GM18861 (cell line): Measurements from ENCODE around the gene NT5C2.
"Not testable (repeated sequence)": the region's sequence is repeated elsewhere in the genome, so short reads cannot be mapped to it uniquely, and the experiment has no call there.

ENCODE experiments used
- ATAC-seq: cut with Tn5 transposase; IDR thresholded peaks from one replicate; pipeline ENCODE4 v1.9.1; 2021; ENCODE audit not compliant: unreplicated experiment

The NT5C2 gene

GRCh38 chr10:103095005-103095404, 98.1 kb downstream of the NT5C2 start:
- no peak for ATAC-seq

- ATAC-seq: no peak
These were observed 102.2 kb downstream of the NT5C2 start for GRCh38 chr10:103090911-103091310.

DNA sequence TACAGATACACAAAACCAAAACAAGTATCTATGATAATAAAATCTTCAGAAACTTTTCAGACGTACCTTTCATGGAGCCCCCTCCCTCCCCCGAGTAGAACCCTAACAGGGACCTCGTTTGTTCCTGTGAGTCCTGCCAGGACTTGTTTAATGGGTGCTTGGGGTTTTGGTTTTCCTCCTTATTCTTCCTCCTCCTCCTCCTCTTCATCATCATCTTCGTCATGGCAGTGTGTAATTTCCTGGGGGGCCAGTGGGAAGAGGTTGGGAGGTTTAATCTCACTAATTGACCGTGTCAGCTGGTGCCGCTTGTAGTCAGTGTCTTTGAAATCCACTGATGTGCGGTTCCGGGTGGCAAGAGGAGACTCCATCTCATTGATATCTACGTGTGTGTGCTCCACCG, 103.6 kb downstream of the NT5C2 start:
- ATAC-seq: no peak

DNA sequence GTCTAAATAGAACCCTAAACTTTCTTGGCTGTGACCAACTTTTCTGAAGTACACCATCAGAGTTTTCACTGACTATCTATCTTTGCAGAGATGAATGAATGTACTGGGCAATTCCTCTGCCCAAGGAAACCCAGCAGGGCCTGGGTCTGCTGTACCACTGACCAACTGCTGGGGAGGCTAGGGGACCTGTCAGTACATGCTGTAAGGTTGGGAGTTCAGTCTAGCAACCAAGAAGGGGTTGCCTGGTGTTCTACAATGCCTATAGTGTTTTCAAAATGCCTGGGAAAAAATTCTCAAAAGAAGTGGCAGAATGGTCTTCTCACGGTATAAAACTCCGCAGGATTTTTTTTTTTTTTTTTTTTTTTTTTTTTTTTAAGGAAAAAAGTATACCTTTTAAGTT, 106.3 kb downstream of the NT5C2 start:
- no peak for ATAC-seq

DNA sequence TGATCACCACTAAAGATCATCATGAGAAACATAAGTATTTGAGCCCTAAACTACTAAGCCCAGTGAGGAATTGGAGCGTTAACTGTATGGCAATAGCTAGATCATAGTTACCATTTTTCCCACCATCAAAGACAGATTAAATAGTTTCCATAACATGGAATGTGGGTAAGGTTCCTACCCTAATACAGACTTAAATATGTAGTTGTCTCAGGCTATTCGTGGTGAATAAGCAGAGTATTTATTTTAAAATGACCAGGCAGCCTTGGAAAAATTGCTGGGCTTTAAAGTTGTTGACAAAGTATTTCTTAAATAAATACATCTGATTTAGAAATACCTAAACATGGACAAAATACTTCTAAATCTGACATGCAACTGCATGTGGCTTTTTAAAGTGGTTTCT, 106.8 kb downstream of the NT5C2 start:
- ATAC-seq: no peak

- ATAC-seq: no peak
These were observed 109.1 kb downstream of the NT5C2 start for GRCh38 chr10:103083977-103084320.

DNA sequence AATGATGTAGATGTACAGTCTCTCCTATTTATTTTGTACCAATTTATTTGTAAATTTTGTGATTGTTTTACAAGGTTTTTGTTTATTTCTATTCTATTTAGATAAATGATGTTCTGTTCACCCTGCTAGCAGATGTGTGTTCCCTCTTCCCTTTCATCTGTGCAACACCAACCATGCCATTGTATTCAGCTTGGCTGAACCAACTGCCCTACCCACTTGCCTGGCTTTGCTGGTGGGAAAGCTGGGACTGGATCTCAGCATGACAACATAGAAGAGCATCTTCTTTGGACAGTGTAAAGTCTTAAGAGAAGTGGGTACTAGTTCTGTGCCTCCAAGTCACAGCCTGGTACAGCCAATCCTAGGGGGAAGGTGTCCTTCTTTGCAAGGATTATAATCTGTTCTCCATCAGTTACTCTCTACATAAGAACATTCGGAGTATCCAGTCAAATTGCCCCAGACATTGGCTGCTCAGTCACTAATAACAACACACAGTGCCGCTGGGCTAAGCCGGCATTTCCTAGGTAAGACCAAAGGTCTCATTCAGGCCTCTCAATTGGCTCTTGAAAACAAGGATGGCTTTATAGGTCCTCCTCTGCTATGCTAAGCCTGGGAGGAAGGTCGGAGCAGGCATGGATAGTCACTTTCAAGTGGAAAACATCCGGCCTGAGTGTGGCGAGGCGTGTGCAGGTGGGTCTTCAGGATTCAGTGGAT, 109.7 kb downstream of the NT5C2 start:
- ATAC-seq: no peak

GRCh38 chr10:103082683-103083082, 110.4 kb downstream of the NT5C2 start:
- ATAC-seq: no peak

DNA sequence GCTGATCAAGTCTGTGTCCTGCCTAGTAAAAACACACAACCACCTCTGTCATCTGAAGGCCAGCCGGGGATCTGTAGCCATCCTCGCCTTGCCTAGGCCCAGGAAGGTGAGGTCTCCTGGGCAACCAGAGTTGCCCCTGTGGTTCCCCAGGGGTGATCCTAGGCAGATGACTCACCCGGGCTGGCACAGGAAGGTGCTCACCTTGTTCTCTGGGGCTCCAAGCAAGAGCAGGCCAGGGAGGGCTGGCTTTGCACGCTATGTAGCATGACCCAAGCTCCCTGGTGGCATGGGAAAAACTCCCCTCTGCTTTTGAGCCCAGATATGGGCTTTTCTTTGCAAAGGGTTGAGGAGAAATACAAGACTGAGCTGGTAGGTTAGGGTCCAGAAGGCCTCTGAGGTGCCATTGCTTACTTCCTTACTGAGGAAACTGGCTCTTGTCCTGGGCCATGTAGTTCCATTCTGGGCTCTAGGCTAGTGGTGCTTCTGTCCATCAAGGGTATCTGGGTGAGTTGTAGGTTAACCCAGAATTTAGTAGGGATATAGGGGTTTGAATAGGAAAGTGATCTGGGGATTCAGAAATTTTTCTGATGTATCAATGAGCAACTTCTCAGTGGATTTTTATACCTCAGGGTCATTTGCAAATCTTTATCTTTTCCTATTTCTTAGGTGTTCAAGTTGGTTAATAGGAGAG, 112.0 kb downstream of the NT5C2 start:
- ATAC-seq: no peak

GRCh38 chr10:103079946-103080345, 113.1 kb downstream of the NT5C2 start:
- no peak for ATAC-seq

- no peak for ATAC-seq
These were observed 114.0 kb downstream of the NT5C2 start for GRCh38 chr10:103079100-103079499.

DNA sequence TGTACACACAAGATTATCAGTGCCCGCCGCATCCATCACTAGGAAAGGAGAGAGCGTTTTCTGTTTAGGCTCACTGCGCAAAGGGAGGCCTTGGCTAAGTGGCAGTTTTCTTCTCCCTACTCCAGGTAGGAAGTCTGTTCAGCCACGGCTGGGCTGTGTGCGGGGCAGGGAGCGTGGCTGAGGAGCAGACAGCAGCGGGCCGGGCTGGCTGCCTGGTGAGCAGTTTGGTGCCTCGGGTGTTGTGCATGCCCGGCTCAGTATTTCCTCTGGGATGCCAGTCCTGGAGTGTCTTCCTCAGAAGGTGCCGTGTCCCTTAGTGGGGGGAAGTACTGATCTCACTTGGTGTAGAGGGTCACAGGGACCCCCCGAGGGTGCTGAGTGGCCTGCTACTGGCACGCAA, 114.4 kb downstream of the NT5C2 start:
- no peak for ATAC-seq

DNA sequence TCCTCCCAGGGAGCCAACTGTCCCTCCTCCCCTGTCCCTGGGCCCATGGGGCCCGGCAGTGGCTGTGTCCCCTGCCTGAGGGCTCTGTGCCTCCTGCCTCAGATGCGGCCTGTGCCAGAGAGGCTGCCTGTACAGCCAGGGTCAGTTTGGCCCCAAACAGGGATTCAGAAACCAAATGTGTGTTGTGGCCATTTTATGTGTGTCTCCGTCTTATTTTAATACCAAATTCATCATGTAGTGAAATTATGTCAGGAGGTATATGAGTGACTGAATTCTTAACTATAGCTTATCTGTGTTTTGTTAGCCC, 114.8 kb downstream of the NT5C2 start:
- ATAC-seq: no peak

- ATAC-seq: no peak
These were observed 115.4 kb downstream of the NT5C2 start for GRCh38 chr10:103077491-103078308.

DNA sequence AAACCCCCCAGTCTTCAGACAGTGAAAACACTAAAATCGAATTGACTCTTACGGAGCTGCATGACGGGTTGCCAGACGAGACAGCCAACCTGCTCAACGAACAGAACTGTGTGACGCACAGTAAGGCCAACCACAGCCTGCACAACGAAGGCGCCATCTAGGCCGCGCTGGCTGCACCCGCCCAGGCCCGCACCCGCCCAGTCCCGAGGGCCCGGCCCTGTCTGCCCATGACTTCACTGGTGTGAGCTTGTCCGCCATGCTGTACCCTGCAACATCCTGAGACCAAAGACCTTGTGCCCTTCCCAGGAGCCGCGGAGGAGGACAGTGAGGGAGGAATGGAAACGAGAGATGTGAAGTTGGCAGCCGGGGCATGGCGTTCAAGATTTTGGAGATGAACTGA, 116.1 kb downstream of the NT5C2 start:
- no peak for ATAC-seq

DNA sequence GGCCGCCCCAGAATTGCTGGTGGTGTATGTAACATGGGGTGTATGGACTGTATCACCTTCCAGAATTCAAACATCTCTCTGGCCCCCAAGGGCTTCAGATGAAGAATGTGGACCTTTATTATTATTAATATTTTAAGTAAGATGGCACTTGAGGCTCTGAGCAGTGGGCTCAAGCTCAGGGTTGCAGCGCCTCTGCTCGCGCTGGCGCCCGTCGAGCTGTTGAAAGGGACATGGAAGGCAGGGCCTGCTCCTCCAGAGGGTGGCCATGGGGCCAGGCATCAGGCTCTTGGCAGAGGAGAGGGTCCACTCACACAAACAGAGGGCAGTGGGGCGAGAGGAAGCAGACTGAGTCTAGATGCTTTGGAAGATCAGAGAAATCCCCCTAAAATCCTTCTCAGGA, 120.2 kb downstream of the NT5C2 start:
- no peak for ATAC-seq

- no peak for ATAC-seq
These were observed 120.8 kb downstream of the NT5C2 start for GRCh38 chr10:103072276-103072675.

GRCh38 chr10:103069453-103070331, 123.4 kb downstream of the NT5C2 start:
- peak; percentile 46 for ATAC-seq

DNA sequence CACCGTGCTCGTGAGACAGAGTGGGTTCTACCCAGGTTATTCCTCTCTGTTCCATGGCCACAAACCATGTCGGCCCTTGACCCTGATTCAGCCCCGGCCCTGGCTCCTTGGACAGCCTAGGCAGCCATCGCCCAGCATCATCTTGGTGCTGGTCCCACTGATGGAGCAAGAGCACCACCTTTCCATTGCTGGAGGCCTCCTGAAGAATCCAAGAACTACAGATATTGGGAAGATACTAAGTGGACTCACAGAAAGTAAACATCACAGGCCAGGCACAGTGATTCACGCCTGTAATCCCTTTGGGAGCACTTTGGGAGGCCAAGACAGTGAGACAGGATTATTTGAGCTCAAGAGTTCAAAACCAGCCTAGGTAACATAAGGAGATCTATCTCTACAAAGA, 125.1 kb downstream of the NT5C2 start:
- no peak for ATAC-seq

- ATAC-seq: no peak
These were observed 125.6 kb downstream of the NT5C2 start for GRCh38 chr10:103067484-103067883.

GRCh38 chr10:103067099-103067477, 126.0 kb downstream of the NT5C2 start:
- ATAC-seq: not testable (repeated sequence)
